Measurements from ENCODE around the gene XCR1.
A peak's percentile ranks its signal among the peaks of the same experiment; 100 is the strongest.
"Not testable (repeated sequence)": the region's sequence is repeated elsewhere in the genome, so short reads cannot be mapped to it uniquely, and the experiment has no call there.

XCR1 gene

GRCh38 chr3:46008058-46008457 lies 19.2 kb downstream of the XCR1 start:
- no peak overlapping the region for H3K4me3 ChIP-seq (ENCODE audit: control insufficient read depth, low read depth, low read length)
- TF ChIP-seq, protein P1, sequence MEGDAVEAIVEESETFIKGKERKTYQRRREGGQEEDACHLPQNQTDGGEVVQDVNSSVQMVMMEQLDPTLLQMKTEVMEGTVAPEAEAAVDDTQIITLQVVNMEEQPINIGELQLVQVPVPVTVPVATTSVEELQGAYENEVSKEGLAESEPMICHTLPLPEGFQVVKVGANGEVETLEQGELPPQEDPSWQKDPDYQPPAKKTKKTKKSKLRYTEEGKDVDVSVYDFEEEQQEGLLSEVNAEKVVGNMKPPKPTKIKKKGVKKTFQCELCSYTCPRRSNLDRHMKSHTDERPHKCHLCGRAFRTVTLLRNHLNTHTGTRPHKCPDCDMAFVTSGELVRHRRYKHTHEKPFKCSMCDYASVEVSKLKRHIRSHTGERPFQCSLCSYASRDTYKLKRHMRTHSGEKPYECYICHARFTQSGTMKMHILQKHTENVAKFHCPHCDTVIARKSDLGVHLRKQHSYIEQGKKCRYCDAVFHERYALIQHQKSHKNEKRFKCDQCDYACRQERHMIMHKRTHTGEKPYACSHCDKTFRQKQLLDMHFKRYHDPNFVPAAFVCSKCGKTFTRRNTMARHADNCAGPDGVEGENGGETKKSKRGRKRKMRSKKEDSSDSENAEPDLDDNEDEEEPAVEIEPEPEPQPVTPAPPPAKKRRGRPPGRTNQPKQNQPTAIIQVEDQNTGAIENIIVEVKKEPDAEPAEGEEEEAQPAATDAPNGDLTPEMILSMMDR (IDR thresholded peaks at IDR 0.05; ENCODE audit: control insufficient read depth, insufficient read depth, low read depth, low read length, missing control alignments), result no peak
- DNase-seq (ENCODE audit: low read depth), result no peak

GRCh38 chr3:46007280-46007679 lies 20.0 kb downstream of the XCR1 start:
- no peak for DNase-seq (ENCODE audit: low read depth)
- TF ChIP-seq, protein P1 (IDR thresholded peaks at IDR 0.05; ENCODE audit: control insufficient read depth, insufficient read depth, low read depth, low read length, missing control alignments), result no peak

DNA sequence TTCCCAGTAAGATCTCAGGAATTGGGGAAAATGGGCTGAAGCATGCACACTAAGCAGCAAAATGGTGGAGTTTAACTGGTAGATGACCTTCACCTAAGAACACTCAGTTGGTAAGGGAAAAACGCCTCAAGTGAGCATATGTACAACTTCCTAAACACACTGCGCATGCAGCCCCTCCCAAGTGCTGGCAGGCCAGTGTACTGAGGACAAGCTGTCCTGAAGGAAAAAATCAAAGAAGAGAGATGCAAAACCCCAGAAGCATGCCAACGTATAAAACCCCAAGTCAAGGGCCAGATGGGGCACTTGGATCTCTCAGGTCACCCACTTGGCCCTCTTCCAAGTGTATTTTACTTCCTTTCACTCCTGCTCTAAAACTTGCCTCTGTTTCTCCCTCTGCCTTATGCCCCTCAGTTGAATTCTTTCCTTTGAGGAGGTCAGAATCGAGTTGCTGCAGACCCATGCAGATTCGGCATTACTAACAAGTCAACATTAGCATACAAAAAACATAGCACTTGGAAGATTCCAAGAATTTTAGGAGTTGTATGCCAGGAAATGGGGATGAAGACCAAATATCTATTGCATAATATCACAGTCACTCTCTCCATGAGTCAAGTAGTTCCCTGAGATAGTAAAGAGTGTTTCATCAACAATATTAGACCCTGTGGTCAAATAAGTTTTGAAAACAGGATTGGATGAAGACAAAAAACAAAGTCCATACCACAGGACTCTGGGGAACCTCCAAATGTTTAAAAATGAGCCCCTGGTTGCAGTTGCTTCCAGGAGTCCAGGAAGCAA lies 20.8 kb downstream of the XCR1 start:
- peak; percentile 78 for DNase-seq (ENCODE audit: low read depth)
- TF ChIP-seq, protein P1 (IDR thresholded peaks at IDR 0.05; ENCODE audit: control insufficient read depth, insufficient read depth, low read depth, low read length, missing control alignments), result no peak
- no peak overlapping the region for H3K4me3 ChIP-seq (ENCODE audit: control insufficient read depth, low read depth, low read length)

More at GRCh38 chr3:46007280-46007679, 20.0 kb downstream of the XCR1 start:
- no peak overlapping the region for H3K4me3 ChIP-seq (ENCODE audit: control insufficient read depth, low read depth, low read length)

DNA sequence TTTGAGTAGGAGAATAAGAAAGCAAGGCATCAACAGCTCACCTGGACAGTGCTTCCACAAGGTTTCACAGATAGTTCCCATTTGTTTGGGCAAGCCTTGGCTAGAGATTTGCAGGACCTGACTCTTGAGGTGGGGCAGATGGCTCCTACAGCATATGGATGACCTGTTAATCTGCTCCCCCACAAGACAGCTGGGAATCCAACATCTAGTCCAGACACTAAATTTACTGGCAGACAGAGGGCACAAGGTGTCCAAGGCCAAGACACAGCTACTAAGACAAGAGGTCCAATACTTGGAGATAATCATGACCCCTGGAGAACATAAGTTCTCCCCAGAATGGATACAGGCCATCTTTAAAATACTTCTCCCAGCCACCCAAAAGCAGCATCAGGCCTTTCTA lies 23.6 kb downstream of the XCR1 start:
- H3K4me3 ChIP-seq (ENCODE audit: control insufficient read depth, low read depth, low read length); DNase-seq (ENCODE audit: low read depth): not testable (repeated sequence)

GRCh38 chr3:46001178-46001577 lies 26.1 kb downstream of the XCR1 start:
- H3K4me3 ChIP-seq (ENCODE audit: control insufficient read depth, low read depth, low read length), result no peak overlapping the region
- no peak for DNase-seq (ENCODE audit: low read depth)
- TF ChIP-seq, protein P1 (IDR thresholded peaks at IDR 0.05; ENCODE audit: control insufficient read depth, insufficient read depth, low read depth, low read length, missing control alignments), result no peak

GRCh38 chr3:45997942-45998341 lies 29.3 kb downstream of the XCR1 start:
- DNase-seq (ENCODE audit: low read depth), result no peak
- TF ChIP-seq, protein P1 (IDR thresholded peaks at IDR 0.05; ENCODE audit: control insufficient read depth, insufficient read depth, low read depth, low read length, missing control alignments), result no peak
- H3K4me3 ChIP-seq (ENCODE audit: control insufficient read depth, low read depth, low read length), result no peak overlapping the region

- not testable (repeated sequence) for DNase-seq (ENCODE audit: low read depth); H3K4me3 ChIP-seq (ENCODE audit: control insufficient read depth, low read depth, low read length)
Measured at GRCh38 chr3:45997499-45997898, 29.8 kb downstream of the XCR1 start.

All from AG09309 (cell line).